ENCODE data around the gene USP9X.

GRCh38 chrX:41273638-41274037, 188.4 kb downstream of the USP9X start:
- TF ChIP-seq CTCF (IDR thresholded peaks at IDR 0.05) (no peak), ZFX (IDR thresholded peaks at IDR 0.05; ENCODE audit: borderline replicate concordance) (no peak)

All from 22Rv1 (cell line).